Neuronal stem cell (in vitro differentiated cells): ENCODE results near the gene APOL3.
"Not testable (repeated sequence)": the region's sequence is repeated elsewhere in the genome, so short reads cannot be mapped to it uniquely, and the experiment has no call there.

Source experiments
- DNase-seq: peaks from one replicate; pipeline ENCODE4 v3.0.0-alpha.2; 2013; ENCODE audit warnings: low spot score
- H2AFZ ChIP-seq: one replicate; pipeline ENCODE4 v1.6.1; 2013; ENCODE audit warnings: mild to moderate bottlenecking, low read length, inconsistent platforms
- H2AK5ac ChIP-seq: 2 replicates; pipeline ENCODE4 v1.6.1; 2013; ENCODE audit warnings: low read depth, mild to moderate bottlenecking, inconsistent platforms, low read length, moderate library complexity, mixed read lengths
- H2BK120ac ChIP-seq: 2 replicates; pipeline ENCODE4 v1.6.1; 2013; ENCODE audit warnings: low read depth, mild to moderate bottlenecking, inconsistent platforms, low read length, moderate library complexity, mixed read lengths
- H2BK12ac ChIP-seq: one replicate; pipeline ENCODE4 v1.6.1; 2013; ENCODE audit warnings: low read length, inconsistent platforms
- H2BK15ac ChIP-seq: 2 replicates; pipeline ENCODE4 v1.6.1; 2013; ENCODE audit warnings: mild to moderate bottlenecking, low read length, inconsistent platforms, mixed read lengths
- H2BK5ac ChIP-seq: one replicate; pipeline ENCODE4 v1.6.1; 2013; ENCODE audit warnings: inconsistent platforms, mild to moderate bottlenecking, low read length, moderate library complexity
- H3K14ac ChIP-seq: one replicate; pipeline ENCODE4 v1.6.1; 2013; ENCODE audit warnings: low read length, inconsistent platforms
- H3K18ac ChIP-seq: 2 replicates; pipeline ENCODE4 v1.6.1; 2013; ENCODE audit warnings: low read length, inconsistent platforms
- H3K23ac ChIP-seq: 2 replicates; pipeline ENCODE4 v1.6.1; 2013; ENCODE audit warnings: low read depth, mild to moderate bottlenecking, mixed read lengths, low read length, inconsistent platforms; ENCODE audit not compliant: poor library complexity
- H3K27ac ChIP-seq: replicated peaks from 3 replicates; pipeline ENCODE4 v1.5.1; 2013; ENCODE audit warnings: low read length, inconsistent platforms
- H3K27me3 ChIP-seq, 3 experiments: 2 replicates each; pipeline ENCODE4 v1.6.1; 2013; ENCODE audit warnings: low read length in 3 of 3, mild to moderate bottlenecking in 2 of 3, inconsistent platforms in 1 of 3, low read depth in 1 of 3, mixed read lengths in 1 of 3, moderate library complexity in 1 of 3; ENCODE audit not compliant: control insufficient read depth in 3 of 3, insufficient read depth in 3 of 3
- H3K36me3 ChIP-seq, 2 donors: replicated peaks in 1 of 2; 2 replicates each; pipeline ENCODE4 v1.6.1; 2013; ENCODE audit warnings: low read length in 2 of 2; ENCODE audit not compliant: control insufficient read depth in 2 of 2, insufficient read depth in 2 of 2
- H3K4ac ChIP-seq: 2 replicates; pipeline ENCODE4 v1.6.1; 2013; ENCODE audit warnings: inconsistent platforms, mild to moderate bottlenecking, low read length, moderate library complexity
- H3K4me1 ChIP-seq, 2 donors: 1 replicate in 1 of 2; 2 replicates in 1 of 2; pipeline ENCODE4 v1.6.1; 2013; ENCODE audit warnings: low read length in 2 of 2, low read depth in 1 of 2; ENCODE audit not compliant: control insufficient read depth in 2 of 2, insufficient read depth in 1 of 2
- H3K4me2 ChIP-seq: one replicate; pipeline ENCODE4 v1.6.1; 2013; ENCODE audit warnings: mild to moderate bottlenecking, low read length, inconsistent platforms; ENCODE audit not compliant: insufficient read depth, poor library complexity, severe bottlenecking
- H3K4me3 ChIP-seq, 2 donors: 2 replicates each; pipeline ENCODE4 v1.5.1; 2013; ENCODE audit warnings: low read length in 2 of 2, mild to moderate bottlenecking in 2 of 2, inconsistent platforms in 1 of 2, moderate library complexity in 1 of 2
- H3K79me1 ChIP-seq: one replicate; pipeline ENCODE4 v1.6.1; 2013; ENCODE audit warnings: low read depth, mild to moderate bottlenecking, inconsistent platforms, low read length, moderate library complexity
- H3K9ac ChIP-seq: one replicate; pipeline ENCODE4 v1.6.1; 2013; ENCODE audit warnings: mild to moderate bottlenecking, low read depth, low read length, inconsistent platforms; ENCODE audit not compliant: poor library complexity
- H3K9me3 ChIP-seq, 2 donors: replicated peaks in 1 of 2; 2 replicates each; pipeline versions ENCODE3 to v1.6.1; 2013; ENCODE audit warnings: low read length in 2 of 2, mild to moderate bottlenecking in 2 of 2, inconsistent platforms in 1 of 2, low read depth in 1 of 2, mixed read lengths in 1 of 2, moderate library complexity in 1 of 2; ENCODE audit not compliant: control insufficient read depth in 2 of 2, insufficient read depth in 1 of 2
- H4K8ac ChIP-seq: one replicate; pipeline ENCODE4 v1.6.1; 2013; ENCODE audit warnings: low read depth, mild to moderate bottlenecking, inconsistent platforms, low read length, moderate library complexity
- H4K91ac ChIP-seq: one replicate; pipeline ENCODE4 v1.6.1; 2013; ENCODE audit warnings: low read length, low read depth, mild to moderate bottlenecking, inconsistent platforms; ENCODE audit not compliant: poor library complexity
- WGBS, 2 donors: extraction: QIAGEN DNeasy Blood & Tissue Kit; methylation state at CpG; one replicate each; pipeline ENCODE4 v1.1.7; 2013; ENCODE audit warnings: missing lambda C conversion rate in 2 of 2, mixed read lengths in 1 of 2; ENCODE audit not compliant: insufficient read length in 2 of 2, insufficient replicate concordance in 1 of 2; ENCODE audit errors: extremely low coverage in 2 of 2; 5-methylcytosine and 5-hydroxymethylcytosine counted together

Gene APOL3

DNA sequence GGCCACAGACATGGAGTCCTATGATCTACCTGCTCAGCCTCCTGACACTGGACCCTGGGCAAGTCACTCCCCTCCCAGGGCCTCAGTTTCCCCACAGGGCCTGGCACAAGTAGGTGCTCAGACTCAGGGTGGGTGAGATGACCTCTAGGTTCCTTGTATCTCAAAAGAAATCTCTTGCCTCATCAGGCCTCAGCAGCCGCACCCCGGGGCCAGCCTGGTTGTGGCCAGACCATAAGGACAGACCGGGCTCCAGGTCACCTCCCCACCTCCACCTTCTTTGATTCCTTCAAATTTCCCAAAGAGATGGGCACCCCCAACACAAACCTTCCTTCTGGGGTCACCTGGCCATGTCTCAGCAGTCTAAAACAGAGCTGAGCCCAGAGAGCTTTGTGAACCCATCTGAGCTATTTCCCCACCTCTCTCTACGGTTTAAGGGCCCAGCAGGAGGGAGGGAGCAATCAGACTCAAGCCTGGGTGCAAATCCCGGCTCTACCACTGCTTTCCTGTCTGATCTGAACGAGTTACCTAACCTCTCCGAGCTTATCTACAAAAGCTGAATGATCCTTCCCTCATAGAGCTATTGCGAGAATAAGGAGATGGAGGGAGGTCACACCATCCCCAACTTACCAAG, 43.6 kb upstream of the APOL3 start:
- no CpG with 5 or more reads among the region's 8 CpGs for WGBS, 2 donors
- H2BK15ac ChIP-seq = peak overlapping the region; percentile 54
- H4K8ac ChIP-seq = no peak overlapping the region
- no peak overlapping the region for H3K4me3 ChIP-seq
- H2AFZ ChIP-seq = no peak overlapping the region
- no peak overlapping the region for H3K18ac ChIP-seq
- H3K4ac ChIP-seq = no peak overlapping the region
- H2BK120ac ChIP-seq = no peak overlapping the region
- no peak overlapping the region for H3K23ac ChIP-seq
- H2AK5ac ChIP-seq = peak overlapping the region; percentile 46
- no peak overlapping the region for H3K14ac ChIP-seq
- H2BK12ac ChIP-seq = no peak overlapping the region
- no peaks in the 10 kb centered on the region for H3K79me1 ChIP-seq
- H3K4me1 ChIP-seq = peaks cover 6 to 9% of the 10 kb centered on the region in 2 donors
- H3K27me3 ChIP-seq = no peaks in the 10 kb centered on the region
- no peaks in the 10 kb centered on the region for H3K36me3 ChIP-seq
- no peaks in the 10 kb centered on the region for H3K9me3 ChIP-seq
- H3K9ac ChIP-seq = no peak overlapping the region
- no peak overlapping the region for H3K27ac ChIP-seq
- no peak overlapping the region for H4K91ac ChIP-seq
- no peak for DNase-seq
- peak overlapping the region; percentile 35 for H2BK5ac ChIP-seq
- H3K4me2 ChIP-seq = no peak overlapping the region

DNA sequence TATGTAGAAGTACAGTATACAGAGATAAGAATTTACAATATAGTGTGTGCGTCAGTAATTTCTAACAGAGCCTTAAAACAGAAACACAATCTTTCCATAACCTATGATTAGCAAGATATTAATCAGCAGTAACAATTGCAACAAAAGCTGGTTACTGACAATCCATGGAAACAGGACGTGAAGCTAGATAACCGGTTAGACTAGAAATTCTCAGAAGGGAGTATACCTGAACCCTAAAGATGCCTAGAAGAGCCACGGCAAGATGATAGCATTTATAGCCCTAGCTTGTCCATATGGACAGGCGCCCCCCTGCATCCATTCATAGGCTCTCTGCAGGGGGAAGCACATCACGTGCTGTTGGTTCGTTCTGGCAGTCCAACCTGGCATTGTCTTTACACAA, 42.9 kb upstream of the APOL3 start:
- not testable (repeated sequence) for H3K4me2 ChIP-seq, H3K4me3 ChIP-seq, H4K91ac ChIP-seq, H3K79me1 ChIP-seq, H2BK12ac ChIP-seq, H3K23ac ChIP-seq, H2BK5ac ChIP-seq, H4K8ac ChIP-seq, H3K27ac ChIP-seq, H3K9ac ChIP-seq, H3K27me3 ChIP-seq, H2AK5ac ChIP-seq, H3K14ac ChIP-seq, H3K4ac ChIP-seq, H2AFZ ChIP-seq, H3K36me3 ChIP-seq, H2BK15ac ChIP-seq, H3K18ac ChIP-seq, DNase-seq, H2BK120ac ChIP-seq, H3K9me3 ChIP-seq
- WGBS, 2 donors = no CpG with 5 or more reads among the region's 7 CpGs
- peaks cover 10 to 16% of the 10 kb centered on the region in 2 donors for H3K4me1 ChIP-seq

DNA sequence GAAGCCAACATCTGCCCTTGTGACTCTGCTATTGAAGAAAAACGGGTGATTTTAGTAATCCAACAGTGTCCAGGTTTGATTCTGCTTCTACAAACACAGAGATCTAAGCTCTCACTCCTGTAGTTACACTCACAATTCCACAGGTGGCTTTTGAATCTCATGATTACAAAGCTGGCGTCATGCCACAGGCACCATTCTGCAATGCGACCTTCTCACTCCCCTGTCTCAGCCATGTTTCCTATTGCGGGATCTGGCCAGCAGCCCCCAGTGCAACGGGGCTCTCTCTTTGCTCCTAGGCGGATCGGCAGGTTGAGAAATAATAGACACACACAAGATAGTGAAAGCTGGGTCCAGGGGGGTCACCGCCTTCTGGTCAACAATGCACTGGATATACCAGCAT, 42.4 kb upstream of the APOL3 start:
- H2BK12ac ChIP-seq, DNase-seq, H2BK5ac ChIP-seq, H3K9me3 ChIP-seq, H3K23ac ChIP-seq, H3K9ac ChIP-seq, H2AK5ac ChIP-seq, H3K18ac ChIP-seq, H3K4me2 ChIP-seq, H2BK15ac ChIP-seq, H4K8ac ChIP-seq, H3K27ac ChIP-seq, H3K4ac ChIP-seq, H3K36me3 ChIP-seq, H3K14ac ChIP-seq, H3K79me1 ChIP-seq, H3K27me3 ChIP-seq, H2BK120ac ChIP-seq, H3K4me3 ChIP-seq: not testable (repeated sequence)
- WGBS, 2 donors = no CpG with 5 or more reads among the region's 8 CpGs
- Histone ChIP-seq H2AFZ (peak overlapping the region; percentile 45), H3K4me1 (peaks cover 12 to 21% of the 10 kb centered on the region in 2 donors), H4K91ac (peak overlapping the region; percentile 43)

DNA sequence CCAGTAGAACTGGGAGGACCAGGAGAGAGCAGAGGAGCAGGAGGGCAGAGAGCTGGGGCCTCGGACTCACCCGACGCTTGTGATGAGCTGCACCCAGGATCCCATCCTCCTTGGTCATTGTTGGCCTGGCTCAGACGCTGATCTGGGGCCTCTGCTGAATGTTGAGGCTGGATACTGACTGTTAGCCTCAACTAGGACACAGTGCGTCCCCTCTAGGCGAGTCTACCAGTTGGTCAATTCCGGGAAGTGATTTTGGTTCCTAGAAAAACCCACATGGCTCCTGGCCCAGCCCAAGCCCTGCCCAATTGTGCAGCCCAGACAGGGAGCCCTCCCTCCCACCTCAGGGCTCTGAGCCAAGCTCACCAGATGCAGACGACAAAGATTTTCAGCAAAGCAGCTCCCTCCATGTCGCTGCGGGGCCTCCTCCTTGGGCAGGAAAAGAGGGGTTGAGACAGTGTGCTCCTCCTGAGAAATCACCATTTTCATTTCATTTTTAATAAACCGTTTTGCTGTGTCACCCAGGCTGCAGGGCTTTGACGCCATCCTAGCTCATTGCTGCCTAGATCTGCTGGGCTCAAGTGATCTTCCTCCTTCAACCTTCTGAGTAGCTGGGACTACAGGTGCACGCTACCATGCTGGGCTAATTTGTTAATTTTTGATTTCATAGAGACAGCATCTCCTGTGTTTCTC, 41.2 kb upstream of the APOL3 start, which contains the start of gene APOL4:
TSS of gene APOL4 (minus strand) at position 180 of the 690 bp plus-strand sequence. CDS start at position 105, 75 bp downstream.
- WGBS, 2 donors = no CpG with 5 or more reads among the region's 13 CpGs
- no peaks in the 10 kb centered on the region for H3K79me1 ChIP-seq
- H3K9me3 ChIP-seq = no peaks in the 10 kb centered on the region
- H3K4me3 ChIP-seq = no peak within 1 kb of the TSS
- no peak for DNase-seq
- H3K4me1 ChIP-seq = peaks cover 19 to 30% of the 10 kb centered on the region in 2 donors
- peak within 1 kb of the TSS; percentile 96 for H3K18ac ChIP-seq
- H2BK120ac ChIP-seq = peak within 1 kb of the TSS; percentile 75
- peak within 1 kb of the TSS; percentile 45 for H2AFZ ChIP-seq
- H3K27ac ChIP-seq = no peak within 1 kb of the TSS
- peak within 1 kb of the TSS; percentile 93 for H3K4ac ChIP-seq
- H3K23ac ChIP-seq = peak within 1 kb of the TSS; percentile 39
- peak within 1 kb of the TSS; percentile 93 for H2BK15ac ChIP-seq
- no peak within 1 kb of the TSS for H3K4me2 ChIP-seq
- peak within 1 kb of the TSS; percentile 54 for H3K9ac ChIP-seq
- H3K36me3 ChIP-seq = no peaks in the 10 kb centered on the region
- H2AK5ac ChIP-seq = peak within 1 kb of the TSS; percentile 92
- peak within 1 kb of the TSS; percentile 56 for H4K8ac ChIP-seq
- H3K14ac ChIP-seq = peak within 1 kb of the TSS; percentile 58
- H4K91ac ChIP-seq = peak within 1 kb of the TSS; percentile 38
- H2BK12ac ChIP-seq = peak within 1 kb of the TSS; percentile 85
- H3K27me3 ChIP-seq = no peaks in the 10 kb centered on the region
- peak within 1 kb of the TSS; percentile 97 for H2BK5ac ChIP-seq
